ENCODE data around the gene RNU1-1. TPM values are rescaled to one million over a fixed set of nuclear protein-coding genes. Genes with fewer than 3 reads are reported as not detected.

RNU1-1 gene
- total RNA-seq, 1 donor from 2014 or later: under 0.01 TPM

Other genes with a start within 250 kb of the RNU1-1 start
- 14.3 and 20.9 TPM in 2 replicates for gene FBXO42, start 161.8 kb downstream of the RNU1-1 start, total RNA-seq
- 79.8 and 84.2 TPM in 2 replicates for gene SZRD1, start 147.0 kb downstream of the RNU1-1 start, total RNA-seq
- gene SPATA21, start 76.9 kb downstream of the RNU1-1 start, total RNA-seq: not detected in 2 replicates
- 145 and 175 TPM in 2 replicates for gene NECAP2, start 73.6 kb downstream of the RNU1-1 start, total RNA-seq
- gene NBPF1, start 99.3 kb upstream of the RNU1-1 start, total RNA-seq: 20.3 and 24.0 TPM in 2 replicates
- gene RNU1-3, start 152.7 kb upstream of the RNU1-1 start, total RNA-seq: under 0.01 TPM in 2 replicates
- gene RNU1-4, start 226.2 kb upstream of the RNU1-1 start, total RNA-seq: under 0.01 TPM in 2 replicates

Data from glomerular endothelial cell (primary cell).